ENCODE measurements around the gene VAT1L. TPM values are rescaled to one million over a fixed set of nuclear protein-coding genes. Genes with fewer than 3 reads are reported as not detected.

The VAT1L gene
- total RNA-seq, 1 experiment from 2014 or later = 33.8 TPM

GRCh38 chr16:77937473-77938149 is 149.2 kb downstream of the VAT1L start:
- Histone ChIP-seq H3K23me2 (ENCODE audit: insufficient read length, low read depth, low read length, poor library complexity, severe bottlenecking) (no peaks in the 10 kb centered on the region), H3K4me1 (ENCODE audit: insufficient read depth, low read length) (peaks cover 2% of the 10 kb centered on the region; the same call in 1 of the 2 replicates), H4K20me1 (ENCODE audit: control insufficient read depth, insufficient read depth, insufficient read length) (no peaks in the 10 kb centered on the region), H2BK12ac (ENCODE audit: insufficient read length, low read depth, low read length) (no peak overlapping the region), H3K4me2 (ENCODE audit: insufficient read depth, insufficient read length, low read length) (no peak overlapping the region), H3K9me3 (ENCODE audit: control insufficient read depth, low read depth, low read length) (no peaks in the 10 kb centered on the region), H2BK15ac (ENCODE audit: low read depth, low read length) (no peak overlapping the region), H3K79me1 (ENCODE audit: insufficient read depth, low read depth, low read length, poor library complexity, severe bottlenecking) (no peaks in the 10 kb centered on the region), H2BK120ac (ENCODE audit: low read depth, low read length, poor library complexity, severe bottlenecking) (no peak overlapping the region), H3T11ph (ENCODE audit: low read length) (no peak overlapping the region), H3K9ac (ENCODE audit: extremely low read depth, insufficient read length, low read length) (no peak overlapping the region), H4K5ac (ENCODE audit: insufficient read length, low read depth, low read length) (no peak overlapping the region), H2AFZ (ENCODE audit: low read length) (no peak overlapping the region), H3K27ac (ENCODE audit: insufficient read length, low read depth, low read length) (no peak overlapping the region), H3K27me3 (ENCODE audit: insufficient read depth, low read length) (no peaks in the 10 kb centered on the region), H3K4ac (ENCODE audit: low read depth, low read length) (no peak overlapping the region), H2BK5ac (ENCODE audit: insufficient read length, low read length) (no peak overlapping the region), H3K23ac (ENCODE audit: insufficient read length, low read depth, low read length) (no peak overlapping the region), H3K14ac (ENCODE audit: insufficient read depth, low read length) (no peak overlapping the region), H4K8ac (replicated peaks; ENCODE audit: insufficient read length, low read depth, low read length) (no peak overlapping the region), H4K91ac (ENCODE audit: insufficient read length, low read depth, low read length) (no peak overlapping the region), H3K56ac (ENCODE audit: insufficient read length, low read depth, low read length) (no peak overlapping the region), H2BK20ac (ENCODE audit: low read depth, low read length, poor library complexity, severe bottlenecking) (no peak overlapping the region), H2AK5ac (ENCODE audit: insufficient read length, low read length) (no peak overlapping the region), H3K18ac (ENCODE audit: insufficient read length, low read depth, low read length) (no peak overlapping the region), H3K79me2 (ENCODE audit: insufficient read depth, low read length) (no peaks in the 10 kb centered on the region)
- H3K36me3 Mint-ChIP-seq (ENCODE audit: insufficient read depth in 1 of 3, low read depth in 3 of 3) = peaks cover 35 to 38% (median 36%) of the 10 kb centered on the region in 3 experiments
- H3K4me3 Mint-ChIP-seq = no peak overlapping the region
- peaks cover 14 to 20% of the 10 kb centered on the region in 2 experiments for H3K9me3 Mint-ChIP-seq
- H3K4me1 Mint-ChIP-seq = peaks cover 30 to 42% of the 10 kb centered on the region in 2 experiments
- DNase-seq = no peak
- H3K27me3 Mint-ChIP-seq (ENCODE audit: low read depth) = no peaks in the 10 kb centered on the region; the same call in 1 of the 2 replicates
- H3K27ac Mint-ChIP-seq = peak overlapping the region in 1 of 3 experiments; percentile 58; a peak in 1 of 7 replicates
- WGBS (ENCODE audit: extremely low coverage, insufficient read length, low lambda C conversion rate) = no CpG with 5 or more reads among the region's 7 CpGs
- TF ChIP-seq CTCF (conservative IDR thresholded peaks at IDR 0.05) = no peak

Measured in H9 (cell line).